Calu3 (cell line): ENCODE measurements around the gene OR56A4. TPM values are rescaled to one million over a fixed set of nuclear protein-coding genes. Genes with fewer than 3 reads are reported as not detected.

Source experiments
- BruUV-seq: library from RNA; stranded (reverse); fragments of 400-500 nt; replicated peaks from 2 replicates; lab custom pipeline; 2021; lab: Mats Ljungman, UMichigan
- CTCF ChIA-PET: fragments of 300-600 bp; sonication (Branson Sonifier 250); formaldehyde crosslinking; loops from one replicate; lab custom pipeline; 2022; ENCODE audit warnings: antibody characterized with exemption; lab: Charles Lee
- DNase-seq: peaks from one replicate; pipeline ENCODE4 v3.0.0; 2022
- H3K27ac Mint-ChIP-seq: one replicate; pipeline ENCODE4 v1.8.0; 2022; ENCODE audit warnings: mixed read lengths; ENCODE audit not compliant: unreplicated experiment
- H3K27me3 Mint-ChIP-seq: one replicate; pipeline ENCODE4 v1.8.0; 2022; ENCODE audit warnings: mixed read lengths; ENCODE audit not compliant: unreplicated experiment
- H3K36me3 Mint-ChIP-seq: one replicate; pipeline ENCODE4 v1.8.0; 2022; ENCODE audit warnings: mild to moderate bottlenecking, moderate library complexity, mixed read lengths; ENCODE audit not compliant: insufficient read depth, unreplicated experiment
- H3K4me1 Mint-ChIP-seq: one replicate; pipeline ENCODE4 v1.8.0; 2022; ENCODE audit warnings: mild to moderate bottlenecking, low read depth, mixed read lengths; ENCODE audit not compliant: unreplicated experiment
- H3K4me3 Mint-ChIP-seq: one replicate; pipeline ENCODE4 v1.8.0; 2022; ENCODE audit warnings: mild to moderate bottlenecking, low read depth, moderate library complexity, mixed read lengths; ENCODE audit not compliant: unreplicated experiment
- H3K9me3 Mint-ChIP-seq: one replicate; pipeline ENCODE4 v1.8.0; 2022; ENCODE audit warnings: low read depth, mixed read lengths; ENCODE audit not compliant: unreplicated experiment
- CTCF ChIP-seq: fragments of 200-600 bp; IDR thresholded peaks from one replicate; pipeline ENCODE4 v1.8.0; 2022; ENCODE audit warnings: antibody characterized with exemption; ENCODE audit not compliant: unreplicated experiment
- intact Hi-C: fragments of 100-400 bp; cut with micrococcal nuclease; formaldehyde crosslinking; loops from one replicate; pipeline ENCODE4 v1.10.0; 2022; ENCODE audit not compliant: unreplicated experiment
- total RNA-seq: library from RNA; stranded (reverse); gene quantifications from 2 replicates; pipeline ENCODE4 v1.2.3, GENCODE V29; 2022

OR56A4 gene
- total RNA-seq, 1 experiment from 2014 or later, result 0.26 TPM

GRCh38 chr11:6013042-6013441 is 6.3 kb upstream of the OR56A4 start:
- DNase-seq, result no peak
- no peaks in the 10 kb centered on the region for H3K9me3 Mint-ChIP-seq
- H3K4me1 Mint-ChIP-seq, result no peaks in the 10 kb centered on the region
- no peak overlapping the region for H3K4me3 Mint-ChIP-seq
- no peak for TF ChIP-seq CTCF
- H3K27ac Mint-ChIP-seq, result no peak overlapping the region
- BruUV-seq, result no TSS peak
- no peaks in the 10 kb centered on the region for H3K36me3 Mint-ChIP-seq
- CTCF ChIA-PET, result no interaction called here
- peaks cover 21% of the 10 kb centered on the region for H3K27me3 Mint-ChIP-seq
- intact Hi-C loops, result no loop called here

- Mint-ChIP-seq H3K36me3 (no peaks in the 10 kb centered on the region), H3K9me3 (no peaks in the 10 kb centered on the region), H3K27ac (no peak overlapping the region), H3K4me1 (no peaks in the 10 kb centered on the region), H3K27me3 (peaks cover 21% of the 10 kb centered on the region), H3K4me3 (no peak overlapping the region)
- CTCF ChIA-PET, result interaction anchor here (1.1 kb wide), 1 partner anchor 93 kb away, joined by 3 read pairs; no protein-coding TSS in a partner anchor
- no TSS peak for BruUV-seq
- TF ChIP-seq CTCF, result no peak
- no peak for DNase-seq
- intact Hi-C loops, result no loop called here
Observed at GRCh38 chr11:6012035-6012668, 5.4 kb upstream of the OR56A4 start.

GRCh38 chr11:6006395-6006794 is 351 bp downstream of the OR56A4 start:
- Mint-ChIP-seq H3K4me1 (no peaks in the 10 kb centered on the region), H3K36me3 (no peaks in the 10 kb centered on the region), H3K27me3 (peaks cover 23% of the 10 kb centered on the region), H3K4me3 (no peak overlapping the region), H3K9me3 (no peaks in the 10 kb centered on the region), H3K27ac (no peak overlapping the region)
- CTCF ChIA-PET, result no interaction called here
- intact Hi-C loops, result no loop called here
- DNase-seq, result no peak
- BruUV-seq, result no TSS peak
- no peak for TF ChIP-seq CTCF

GRCh38 chr11:6002202-6002699 is 4.5 kb downstream of the OR56A4 start:
- H3K9me3 Mint-ChIP-seq, result peaks cover 2% of the 10 kb centered on the region
- CTCF ChIA-PET, result no interaction called here
- no peak for DNase-seq
- BruUV-seq, result no TSS peak
- no peak overlapping the region for H3K4me3 Mint-ChIP-seq
- H3K27ac Mint-ChIP-seq, result no peak overlapping the region
- intact Hi-C loops, result no loop called here
- peaks cover 46% of the 10 kb centered on the region for H3K27me3 Mint-ChIP-seq
- TF ChIP-seq CTCF, result no peak
- no peaks in the 10 kb centered on the region for H3K36me3 Mint-ChIP-seq
- no peaks in the 10 kb centered on the region for H3K4me1 Mint-ChIP-seq
